HG02623 (cell line): ENCODE data around the gene ORMDL3.

Experiments
- ATAC-seq: cut with Tn5 transposase; IDR thresholded peaks from one replicate; pipeline ENCODE4 v1.9.1; 2021; ENCODE audit warnings: moderate library complexity; ENCODE audit not compliant: unreplicated experiment

ORMDL3 gene, protein sequence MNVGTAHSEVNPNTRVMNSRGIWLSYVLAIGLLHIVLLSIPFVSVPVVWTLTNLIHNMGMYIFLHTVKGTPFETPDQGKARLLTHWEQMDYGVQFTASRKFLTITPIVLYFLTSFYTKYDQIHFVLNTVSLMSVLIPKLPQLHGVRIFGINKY

DNA sequence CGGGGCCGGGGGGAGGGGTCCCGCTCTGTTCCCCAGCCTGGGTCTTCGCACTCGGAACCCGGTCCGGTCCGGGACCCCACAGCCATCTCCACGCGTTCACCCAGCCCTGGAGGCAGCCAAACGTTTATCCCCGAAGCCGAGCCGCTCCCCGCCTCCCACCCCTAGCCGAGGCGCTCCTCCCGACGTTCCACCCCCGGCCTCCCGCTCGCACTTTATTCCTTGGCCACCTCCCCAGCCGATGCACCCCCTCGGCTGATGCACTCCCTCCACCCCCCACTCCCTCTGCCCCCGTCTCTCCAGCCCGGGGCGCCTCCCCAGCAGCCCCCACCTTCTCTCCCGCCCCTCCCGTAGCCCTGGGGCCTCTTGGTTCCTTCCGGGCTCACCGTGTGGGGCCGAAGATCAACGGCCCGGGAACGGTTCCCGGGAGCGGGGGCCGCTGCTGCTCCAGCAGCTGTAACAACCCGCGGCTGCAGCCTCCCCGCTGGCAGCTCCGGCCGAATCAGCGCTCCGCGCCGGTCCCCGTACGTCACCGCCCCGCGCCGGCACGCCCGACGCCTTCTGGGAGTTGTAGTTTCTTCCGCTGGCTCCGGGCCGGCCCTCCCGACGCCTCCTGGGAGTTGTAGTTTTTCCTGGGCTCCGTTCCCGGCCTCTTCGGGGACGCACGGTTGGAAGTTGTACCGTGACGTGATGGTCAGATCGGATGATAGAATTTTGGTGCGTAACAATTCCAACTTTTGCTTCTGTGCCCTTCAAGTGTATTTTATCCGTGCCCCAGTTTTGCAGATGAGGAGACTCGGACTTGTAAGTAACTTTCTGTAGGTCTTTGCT lies at the start of gene ORMDL3, which contains the start of gene LRRC3C:
Gene ORMDL3 (minus strand): TSS at position 501 of the 828 bp plus-strand sequence. CDS start 3,398 bp downstream, outside the sequence.
Gene LRRC3C (plus strand): TSS at position 632 of the 828 bp plus-strand sequence. CDS start 13,792 bp downstream, outside the sequence.
- ATAC-seq = peak; percentile 80

DNA sequence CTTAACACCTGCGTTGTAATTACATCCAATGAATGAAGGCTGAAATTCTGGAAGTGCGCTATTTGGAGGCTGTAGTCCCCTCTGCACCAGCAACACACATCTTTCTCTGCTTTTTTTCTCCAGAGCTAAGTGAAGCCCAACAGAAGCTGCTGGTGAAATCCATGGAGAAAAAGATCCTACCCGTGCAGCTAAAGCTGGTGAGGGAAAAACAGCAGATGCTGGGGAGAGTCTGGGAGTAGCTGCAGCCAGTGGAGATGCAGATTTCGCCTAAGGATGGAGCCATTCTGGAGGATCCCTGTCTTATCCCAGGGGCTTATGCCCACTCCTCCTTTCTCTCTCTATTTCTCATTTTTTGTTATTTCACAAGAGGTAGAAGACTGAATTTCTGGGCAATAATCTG lies 48.4 kb upstream of the ORMDL3 start:
- ATAC-seq = no peak

DNA sequence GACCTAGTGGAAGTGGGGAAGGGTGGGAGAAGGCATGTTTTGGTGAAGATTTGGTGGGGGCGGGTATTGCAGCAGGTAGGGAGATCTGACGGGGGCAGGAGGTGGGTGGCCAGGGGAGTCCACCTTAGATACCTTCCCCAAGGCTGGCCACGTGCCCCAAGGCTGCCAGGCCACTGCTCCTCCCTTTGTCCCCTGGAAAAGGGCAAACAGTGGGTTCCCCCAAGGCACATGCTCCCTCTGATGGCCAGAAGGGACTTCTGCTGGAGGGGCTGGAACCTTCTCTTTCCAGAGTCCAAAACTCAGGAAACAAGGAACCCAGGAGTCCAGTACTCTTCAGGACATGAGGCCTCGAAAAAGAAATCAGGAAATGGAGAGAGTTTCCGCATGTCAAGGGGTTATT lies 47.0 kb upstream of the ORMDL3 start:
- ATAC-seq = no peak

DNA sequence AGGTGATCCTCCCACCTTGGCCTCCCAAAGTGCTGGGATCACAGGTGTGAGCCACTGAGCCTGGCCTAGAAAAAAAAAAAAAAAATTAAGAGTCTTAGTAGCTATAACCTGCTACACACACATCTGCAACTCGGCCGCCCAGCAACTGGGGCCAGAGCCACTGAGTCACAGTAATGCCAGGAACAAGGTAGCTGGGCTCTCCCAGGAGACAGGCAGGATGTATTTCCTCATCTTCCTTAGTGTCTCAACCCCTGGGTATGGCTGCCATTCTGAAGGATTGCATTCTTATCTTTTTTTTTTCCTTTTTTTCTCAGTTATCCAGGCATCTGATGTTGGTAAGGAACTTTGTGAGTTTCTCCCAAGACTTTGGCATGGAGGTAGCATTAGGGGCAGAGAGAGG lies 46.1 kb upstream of the ORMDL3 start:
- no peak for ATAC-seq

DNA sequence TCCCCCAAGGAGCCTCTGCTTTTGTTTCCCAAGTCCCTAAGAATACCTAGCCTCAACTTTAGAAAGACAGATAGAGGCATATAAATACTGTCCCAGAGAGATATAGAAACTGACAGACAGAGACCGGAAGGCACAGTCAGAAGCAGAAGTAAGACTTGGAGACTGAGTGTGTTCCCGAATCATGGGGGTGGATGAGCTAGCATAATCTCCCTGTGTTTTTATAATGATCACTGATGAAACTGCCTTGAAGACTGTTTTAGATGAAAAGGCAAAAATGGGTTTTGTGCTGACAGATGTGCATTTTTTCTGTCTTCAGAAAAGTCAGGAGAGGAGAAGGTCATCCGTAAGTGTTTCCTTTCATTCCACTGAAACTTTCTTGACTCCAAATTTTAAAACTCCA lies 44.9 kb upstream of the ORMDL3 start:
- no peak for ATAC-seq

DNA sequence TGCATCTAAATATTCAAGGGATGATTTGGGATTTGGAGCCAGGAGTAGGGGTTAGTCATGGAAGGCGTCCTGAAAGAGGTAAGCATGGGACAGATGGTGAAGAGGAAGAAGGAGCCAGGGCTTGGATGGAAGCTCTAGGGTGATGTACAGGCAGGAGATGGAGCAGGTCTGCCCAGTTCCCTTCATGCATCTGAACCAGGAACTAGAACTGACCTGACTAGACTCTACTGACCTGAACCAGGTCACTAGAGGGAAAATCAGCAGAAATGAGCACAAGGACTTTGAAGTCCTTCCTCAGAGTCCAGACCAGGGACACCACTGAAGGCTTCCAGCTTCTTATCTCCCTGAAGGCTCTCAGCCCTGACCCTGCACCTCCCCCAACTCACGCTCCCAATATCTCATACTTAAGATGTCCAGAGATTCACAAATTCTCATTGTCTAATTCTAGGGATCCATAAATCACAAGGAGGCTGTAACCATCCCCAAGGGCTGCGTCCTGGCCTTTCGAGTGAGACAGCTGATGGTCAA lies 43.7 kb upstream of the ORMDL3 start:
- ATAC-seq = no peak

DNA sequence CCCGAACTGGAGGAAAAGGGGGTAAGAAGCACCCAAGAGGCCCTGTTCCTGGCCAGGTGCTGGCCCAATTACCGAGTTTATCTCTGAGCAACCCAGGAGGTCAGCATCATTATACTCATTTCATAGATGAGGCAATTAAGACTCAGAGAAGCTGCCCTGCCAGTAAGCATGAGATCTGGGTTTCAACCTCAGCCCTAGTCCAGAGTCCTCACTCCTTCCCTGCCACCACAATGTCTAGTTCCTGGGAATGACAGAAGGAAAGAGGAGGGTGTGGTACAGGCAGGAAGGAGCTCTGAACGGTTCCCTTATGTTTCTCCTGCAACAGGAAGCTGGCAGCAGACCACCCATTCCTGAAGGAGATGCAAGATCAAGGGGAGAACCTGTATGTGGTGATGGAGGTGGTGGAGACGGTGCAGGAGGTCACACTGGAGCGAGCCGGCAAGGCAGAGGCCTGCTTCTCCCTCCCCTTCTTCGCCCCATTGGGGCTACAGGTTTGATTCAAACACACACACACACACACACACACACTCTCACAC lies 42.8 kb upstream of the ORMDL3 start:
- no peak for ATAC-seq

DNA sequence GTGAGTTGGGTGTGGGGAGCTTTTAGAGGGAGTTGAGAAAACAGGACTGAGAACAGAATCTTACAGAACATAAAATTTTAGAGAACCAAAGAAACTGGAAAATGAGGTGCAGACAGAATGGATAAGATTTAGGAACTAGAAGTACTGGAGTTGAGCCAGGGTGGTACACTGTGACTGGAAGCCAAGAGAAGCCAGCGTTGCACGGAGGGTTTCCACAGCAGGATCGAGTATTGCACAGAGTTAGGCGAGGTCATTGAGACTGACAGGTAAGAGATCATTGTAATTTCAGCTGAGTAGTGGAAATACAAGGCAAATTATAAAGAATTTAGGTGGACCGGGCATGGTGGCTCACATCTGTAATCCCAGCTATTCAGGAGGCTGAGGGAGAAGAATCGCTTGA lies 42.0 kb upstream of the ORMDL3 start:
- ATAC-seq = no peak

DNA sequence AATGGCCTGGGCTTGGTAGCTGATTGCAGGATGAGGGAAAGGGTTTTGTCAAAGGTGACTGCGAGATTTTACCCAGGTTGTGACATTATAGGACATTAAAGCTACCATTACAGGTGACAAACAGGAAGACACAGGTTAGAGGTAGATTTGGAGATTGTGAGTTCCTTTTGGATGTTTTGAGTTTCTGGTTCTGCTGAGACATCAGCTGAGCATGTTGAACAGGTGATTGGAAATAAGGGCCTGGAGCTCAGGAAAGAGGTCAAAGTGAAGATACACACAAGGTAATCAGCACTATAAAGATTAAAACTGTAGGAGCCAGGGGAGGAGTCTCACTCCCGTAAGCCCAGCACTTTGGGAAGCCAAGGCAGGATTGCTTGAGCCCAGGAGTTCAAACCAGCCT lies 41.4 kb upstream of the ORMDL3 start:
- ATAC-seq = no peak

DNA sequence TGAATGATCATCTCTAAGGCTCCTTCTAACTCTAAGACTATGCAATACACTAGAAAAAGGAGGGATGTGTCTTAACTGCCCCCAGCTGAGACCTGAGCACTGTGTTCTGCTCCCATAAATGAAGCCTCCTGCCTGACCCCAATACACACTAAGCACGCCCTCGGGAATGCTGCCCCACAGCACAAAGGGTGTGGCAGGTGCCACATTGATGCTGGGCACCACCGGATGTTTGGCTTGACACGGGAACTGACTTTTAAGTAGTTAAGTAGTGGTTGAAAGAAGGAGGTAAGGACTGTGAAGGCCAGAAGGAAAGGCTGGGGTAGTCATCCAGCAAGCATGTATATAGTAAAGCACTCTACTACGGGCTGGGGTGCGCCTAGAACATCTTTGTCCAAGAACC lies 39.4 kb upstream of the ORMDL3 start:
- ATAC-seq = no peak

DNA sequence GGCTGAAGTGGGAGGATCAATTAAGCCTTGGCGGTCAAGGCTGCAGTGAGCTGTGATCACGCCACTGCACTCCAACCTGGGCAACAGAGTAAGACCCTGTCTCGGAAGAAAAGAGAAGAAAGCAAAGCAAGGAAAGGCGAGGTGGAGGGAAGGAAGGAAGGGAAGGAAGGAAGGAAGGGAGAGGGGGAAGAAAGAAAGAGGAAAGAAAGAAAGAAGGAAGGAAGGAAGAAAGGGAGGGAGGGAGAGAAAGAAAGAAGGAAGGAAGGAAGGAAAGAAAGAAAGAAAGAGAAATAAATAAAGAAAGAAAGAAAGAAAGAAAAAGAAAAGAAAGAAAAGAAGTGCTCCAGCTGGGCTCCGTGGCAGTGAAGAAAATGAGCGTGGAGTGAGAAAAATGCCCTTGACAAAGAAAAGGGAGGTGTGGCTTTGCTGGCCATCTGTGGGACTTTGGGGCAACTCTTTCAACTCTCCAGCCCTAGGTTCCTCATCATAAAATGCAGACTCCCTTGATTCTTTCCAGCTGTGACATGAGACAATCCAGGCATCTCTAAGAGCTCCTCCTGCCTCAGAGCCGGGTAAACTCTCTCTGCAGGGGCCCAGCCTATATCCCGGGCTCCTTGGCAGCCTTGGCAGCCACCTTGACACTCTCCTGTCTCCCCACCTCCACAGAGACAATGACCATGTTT lies 37.8 kb upstream of the ORMDL3 start:
- no peak for ATAC-seq

DNA sequence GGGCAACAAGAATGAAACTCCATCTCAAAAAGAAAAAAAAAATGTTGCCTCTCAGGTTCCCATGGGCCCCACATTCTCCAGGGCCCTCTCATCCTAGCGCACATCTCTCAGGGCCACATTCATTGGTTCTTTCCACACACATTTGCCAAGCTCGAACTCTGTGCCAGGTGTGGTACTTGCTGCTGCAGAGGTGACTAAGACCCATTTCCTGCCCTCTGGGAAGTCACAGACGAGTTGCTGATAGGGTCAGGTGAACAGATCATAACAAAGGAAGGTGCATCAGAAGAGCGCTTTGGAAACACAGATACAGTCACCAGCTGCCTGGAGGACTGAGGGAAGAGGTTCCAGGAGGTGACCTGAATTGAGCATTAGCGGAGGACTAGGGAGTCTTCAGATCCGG lies 36.4 kb upstream of the ORMDL3 start:
- ATAC-seq = no peak

DNA sequence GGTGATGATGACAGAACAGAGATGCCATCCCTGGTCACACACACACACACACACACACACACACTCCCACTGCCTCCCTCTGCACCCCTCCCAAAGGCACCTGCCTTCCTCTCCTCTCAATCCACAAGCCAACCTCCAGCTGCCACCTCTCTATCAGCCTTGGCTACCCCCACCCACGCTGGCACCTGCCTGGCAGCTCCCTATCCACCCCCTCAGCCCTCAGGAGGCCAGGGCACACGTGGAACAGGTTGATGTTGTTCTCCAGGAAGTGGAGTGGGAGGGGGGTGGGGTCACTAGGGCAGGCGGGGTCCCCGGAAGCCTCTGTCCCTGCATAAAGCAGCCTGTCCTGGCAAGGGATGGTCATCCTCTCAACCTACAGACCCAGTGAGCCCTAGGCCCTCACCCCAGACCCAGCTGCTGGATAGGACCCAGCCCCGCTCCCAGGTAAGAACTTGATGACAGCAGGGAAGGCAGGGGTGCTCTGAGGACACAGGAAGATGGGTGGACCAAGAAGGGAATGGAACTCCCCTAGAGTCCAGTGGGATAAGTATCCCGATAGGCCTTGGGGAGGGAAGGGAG lies 35.3 kb upstream of the ORMDL3 start, which contains the start of gene GSDMA:
Gene GSDMA (plus strand): TSS at position 363 of the 579 bp plus-strand sequence. CDS start 2,684 bp downstream, outside the sequence.
- no peak for ATAC-seq

DNA sequence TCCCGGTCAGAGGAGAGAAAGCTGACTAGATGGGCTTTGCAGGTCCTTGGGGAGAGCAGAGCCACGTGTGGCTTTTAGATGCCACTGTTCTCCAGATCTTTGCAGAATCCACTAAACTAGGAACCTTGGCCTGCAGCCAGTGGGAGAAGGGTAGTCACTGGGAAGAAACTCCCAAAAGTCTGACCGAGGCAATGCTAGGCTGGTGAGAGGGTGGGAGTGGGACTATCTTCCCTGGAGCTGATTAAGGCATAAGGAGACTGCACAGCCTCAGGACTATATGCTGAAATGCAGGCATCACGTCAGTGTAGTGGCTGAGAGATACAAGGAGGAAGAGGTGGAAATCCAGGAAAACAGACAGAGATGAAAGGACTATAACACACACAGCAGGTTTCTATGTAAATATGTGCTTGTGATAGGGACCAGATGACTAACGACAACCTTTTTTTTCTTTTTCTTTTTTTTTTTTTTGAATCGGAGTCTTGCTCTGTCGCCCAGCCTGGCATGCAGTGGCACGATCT lies 33.2 kb upstream of the ORMDL3 start:
- ATAC-seq = no peak

DNA sequence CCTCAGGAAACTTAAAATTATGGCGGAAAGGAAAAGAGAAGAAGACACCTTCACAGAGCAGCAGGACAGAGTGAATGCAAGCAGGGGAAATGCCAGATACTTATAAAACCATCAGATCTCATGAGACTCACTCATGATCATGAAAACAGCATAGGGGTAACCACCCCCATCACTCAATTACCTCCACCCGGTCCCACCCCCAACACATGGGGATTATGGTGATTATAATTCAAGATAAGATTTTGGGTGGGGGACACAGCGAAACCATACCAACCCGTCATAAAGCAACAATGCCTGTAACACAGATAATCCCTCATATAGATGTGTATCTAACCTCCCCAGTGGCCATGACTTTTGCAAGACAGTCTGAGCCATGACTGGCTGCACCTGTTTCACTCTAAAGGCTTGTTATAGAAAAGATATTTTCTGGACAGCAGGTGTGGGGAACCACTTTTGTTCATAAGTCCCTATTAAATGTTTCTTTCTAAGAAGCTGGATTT lies 28.4 kb upstream of the ORMDL3 start:
- ATAC-seq = no peak

DNA sequence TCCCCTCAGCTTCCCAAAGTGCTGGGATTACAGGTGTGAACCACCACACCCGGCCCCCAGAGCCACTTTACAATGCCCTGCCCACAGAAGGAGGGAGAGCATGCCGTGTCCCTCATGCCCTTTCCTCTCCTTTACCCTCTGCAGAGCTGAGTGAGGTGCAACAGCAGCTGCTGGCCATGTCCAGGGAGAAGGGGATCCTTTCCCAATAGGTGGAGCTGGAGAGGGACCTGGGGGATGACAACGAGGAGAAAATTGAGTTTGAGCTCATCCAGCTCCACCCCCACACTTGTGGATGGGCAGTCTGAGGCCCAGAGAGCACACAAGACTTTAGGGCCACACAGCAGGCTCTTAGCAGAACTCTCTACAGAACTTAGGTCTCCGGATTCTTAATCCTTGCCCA lies 27.5 kb upstream of the ORMDL3 start:
- no peak for ATAC-seq

DNA sequence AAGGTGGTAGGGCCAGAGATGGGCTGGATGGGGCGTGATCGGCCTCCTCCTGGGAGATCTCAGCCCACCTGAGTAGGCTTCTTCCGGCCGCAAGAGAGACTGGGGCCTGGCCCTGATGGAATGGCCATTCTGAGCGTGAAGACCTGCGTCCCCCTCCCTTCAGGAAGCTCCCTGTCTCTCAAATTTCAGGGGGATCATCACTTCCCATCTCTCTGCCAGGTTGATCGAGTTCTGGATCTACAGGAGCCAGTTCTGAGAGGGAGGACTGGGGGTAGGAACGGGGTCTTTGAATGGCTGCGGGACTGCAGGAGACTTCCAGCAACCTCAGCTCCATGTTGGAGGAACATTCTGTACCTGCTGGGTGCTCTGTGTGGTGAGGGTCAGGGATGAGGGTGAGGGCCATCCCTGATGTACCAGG lies 26.1 kb upstream of the ORMDL3 start:
- ATAC-seq = no peak

DNA sequence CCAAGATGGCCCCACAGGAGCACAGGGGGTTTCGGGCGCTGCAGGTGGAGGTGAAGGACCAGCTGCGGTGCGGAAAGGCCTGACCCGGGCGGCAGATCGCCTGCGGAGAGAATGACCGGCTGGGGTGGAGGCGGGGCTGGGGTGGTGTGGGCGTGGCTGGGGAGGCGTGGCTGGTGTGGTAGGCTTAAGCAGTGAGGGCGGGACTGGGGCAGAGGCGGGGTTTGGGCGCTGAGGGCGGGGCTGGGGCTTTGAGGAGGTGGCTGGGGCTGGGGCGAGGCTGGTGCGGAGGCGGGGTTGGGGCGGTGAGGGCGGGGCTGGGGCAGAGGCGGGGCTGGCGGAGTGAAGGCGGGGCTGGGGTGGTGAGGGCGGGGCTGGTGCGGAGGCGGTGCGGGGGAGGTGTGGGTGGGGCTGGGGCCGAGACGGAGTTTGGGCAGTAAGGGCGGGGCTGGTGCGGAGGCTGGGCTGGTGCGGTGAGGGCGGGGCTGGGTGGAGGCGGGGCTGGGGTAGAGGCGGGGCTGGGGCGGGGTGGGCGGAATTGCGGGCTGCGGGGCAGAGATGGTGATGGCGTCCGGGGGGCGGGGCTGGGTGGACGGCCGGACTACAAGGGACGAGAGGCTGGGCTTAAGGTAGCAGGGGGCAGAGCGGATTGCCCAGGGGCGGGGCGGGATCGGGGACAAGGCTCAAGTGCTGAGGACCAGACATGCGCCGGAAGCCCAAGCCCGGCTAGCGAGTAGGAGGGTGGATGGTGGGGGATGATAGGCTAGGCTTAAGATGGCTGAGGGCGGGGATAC lies 25.5 kb upstream of the ORMDL3 start:
- ATAC-seq = peak; percentile 71

DNA sequence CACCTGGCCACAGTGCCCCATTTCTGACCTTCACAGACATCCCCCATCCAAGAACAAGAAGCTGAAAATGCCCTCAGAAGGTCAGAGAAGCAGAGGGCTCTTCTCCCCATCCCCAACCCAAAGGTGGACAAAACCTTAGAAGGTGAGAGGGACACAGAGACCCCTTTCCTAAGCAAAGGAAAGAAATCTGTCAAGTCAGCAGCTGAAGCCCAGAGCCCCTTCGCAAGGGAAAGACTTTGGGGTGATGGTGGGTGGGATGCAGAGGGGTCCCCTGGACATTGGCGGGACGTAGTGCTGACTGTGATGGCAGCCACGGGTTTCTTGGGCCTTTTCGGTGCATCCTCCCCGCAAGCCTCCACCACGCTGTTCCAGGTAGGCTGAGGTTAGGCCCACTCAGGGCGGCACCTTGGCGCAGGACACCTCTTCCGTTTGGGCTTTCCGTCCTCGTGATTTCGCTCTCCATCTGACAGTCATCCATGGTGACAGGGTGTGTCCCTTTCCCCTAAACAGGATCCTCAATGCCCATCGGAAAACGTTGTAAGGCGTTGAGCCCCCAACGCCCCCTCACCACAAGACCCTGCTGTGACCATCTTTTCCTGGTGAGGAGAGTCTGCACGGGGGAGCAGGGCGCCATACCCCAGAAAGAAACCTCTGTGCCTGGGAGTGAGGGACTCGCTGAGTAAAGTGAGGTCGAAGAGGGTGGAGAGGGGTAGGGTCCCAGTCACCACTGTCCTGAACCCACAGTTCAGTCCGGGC lies 24.7 kb upstream of the ORMDL3 start:
- no peak for ATAC-seq
